A549 treated with Mapracorat at 1 μM for 4 hours (cell line): Measurements from ENCODE around the gene MAK. TPM values are rescaled to one million over a fixed set of nuclear protein-coding genes. Genes with fewer than 3 reads are reported as not detected.

ENCODE experiments used
- total RNA-seq: library from RNA; stranded (reverse); fragments of 200-300 nt; extraction: Qiagen RNA extraction; gene quantifications from 5 replicates; pipeline ENCODE4 v1.2.3, GENCODE V29; 2022

Gene MAK
- 0.08 to 0.24 TPM (median 0.13 TPM) in 5 replicates for total RNA-seq

GRCh38 chr6:10837995-10838793 is at the start of gene MAK:
TSS of gene MAK (minus strand) at chr6:10838539. CDS start at chr6:10830648, 7,891 bp downstream.

GRCh38 chr6:10886691-10887502 is 48.6 kb upstream of the MAK start, which contains the start of gene SYCP2L:
TSS of gene SYCP2L (plus strand) at chr6:10887052. CDS start at chr6:10887127, 75 bp downstream.

DNA sequence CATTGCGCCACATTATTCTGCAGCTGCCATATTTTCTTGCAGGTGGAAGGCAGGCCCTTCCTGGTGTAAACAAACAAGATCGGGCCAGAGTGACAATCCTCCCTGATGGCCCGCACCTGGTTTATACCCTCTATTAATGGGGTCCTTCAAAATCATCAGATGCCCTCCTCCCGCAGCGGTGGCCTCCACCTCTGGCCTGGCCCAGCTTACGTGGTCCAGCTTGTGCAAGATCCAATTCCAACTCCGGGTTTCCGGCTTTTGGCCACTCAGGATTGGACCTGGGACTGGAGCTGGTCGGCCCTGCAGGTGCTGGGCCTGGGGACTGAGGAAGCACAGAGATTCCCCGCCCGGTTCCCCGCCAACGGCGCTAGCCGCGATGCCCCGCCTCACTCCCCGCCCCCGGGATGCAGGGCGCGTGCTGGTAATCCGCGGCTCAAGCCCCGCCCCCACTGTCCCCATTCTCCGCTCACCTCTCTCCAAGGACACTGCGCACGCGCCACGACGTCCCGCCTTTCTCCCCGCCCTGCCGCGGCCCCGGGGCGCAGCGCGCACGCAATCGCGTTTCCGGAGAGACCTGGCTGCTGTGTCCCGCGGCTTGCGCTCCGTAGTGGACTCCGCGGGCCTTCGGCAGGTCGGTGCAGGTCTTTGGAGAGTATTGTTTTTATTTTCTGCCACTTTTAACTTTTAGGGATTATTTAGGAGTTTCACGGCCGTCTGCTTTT is 90.9 kb downstream of the MAK start, which contains the start of gene TMEM14B:
Gene TMEM14B (plus strand): TSS at position 555 of the 722 bp plus-strand sequence. CDS start 1,441 bp downstream, outside the sequence.

DNA sequence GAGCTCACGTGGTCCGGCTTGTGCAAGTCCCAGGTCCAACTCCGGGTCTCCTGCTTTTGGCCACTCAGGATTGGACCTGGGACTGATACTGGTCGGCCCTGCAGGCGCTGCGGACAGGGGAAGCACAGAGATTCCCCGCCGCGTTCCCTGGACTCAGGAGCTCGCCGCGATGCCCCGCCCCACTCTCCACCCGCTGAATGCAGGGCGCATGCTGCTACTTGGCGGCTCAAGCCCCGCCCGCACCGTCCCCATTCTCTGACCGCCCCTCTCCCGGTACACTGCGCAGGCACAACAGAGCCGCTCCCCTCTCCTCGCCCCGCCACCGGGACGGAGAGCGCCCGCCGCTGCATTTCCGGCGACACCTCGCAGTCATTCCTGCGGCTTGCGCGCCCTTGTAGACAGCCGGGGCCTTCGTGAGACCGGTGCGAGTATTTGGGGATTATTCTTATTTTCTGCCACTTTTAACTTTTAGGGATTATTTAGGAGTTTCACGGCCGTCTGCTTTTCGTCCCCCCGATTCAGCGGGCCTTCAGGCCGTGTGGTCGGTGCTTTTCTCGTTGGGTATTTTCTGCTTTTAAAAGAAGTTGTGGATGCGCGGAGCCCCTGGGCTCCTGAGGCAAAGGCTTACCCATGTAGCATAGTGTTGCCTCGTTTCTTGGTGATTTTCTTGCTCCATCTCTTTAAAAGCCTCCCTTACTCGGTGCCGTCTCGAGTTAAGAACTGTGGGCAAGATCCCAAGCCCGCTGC is 115.3 kb downstream of the MAK start, which contains the start of gene TMEM14C:
Gene TMEM14C (plus strand): TSS at position 251 of the 747 bp plus-strand sequence. CDS start 1,544 bp downstream, outside the sequence.

Other genes with a start within 250 kb of the MAK start
- 1.4 to 2.6 TPM (median 2.0 TPM) in 5 replicates for gene C6orf52, start 143.9 kb downstream of the MAK start, total RNA-seq
- gene PAK1IP1, start 143.6 kb downstream of the MAK start, total RNA-seq, result 18.5 to 22.5 TPM (median 19.7 TPM) in 5 replicates
- gene TMEM14C, start 115.5 kb downstream of the MAK start, total RNA-seq, result 142 to 160 TPM (median 151 TPM) in 5 replicates
- gene TMEM14B, start 90.7 kb downstream of the MAK start, total RNA-seq, result 124 to 150 TPM (median 139 TPM) in 5 replicates
- gene GCM2, start 43.5 kb upstream of the MAK start, total RNA-seq, result not detected in 5 replicates
- gene SYCP2L, start 48.5 kb upstream of the MAK start, total RNA-seq, result 1.7 to 2.9 TPM (median 2.5 TPM) in 5 replicates
- 5.6 to 7.2 TPM (median 6.7 TPM) in 5 replicates for gene ELOVL2, start 205.8 kb upstream of the MAK start, total RNA-seq